Endothelial cell of umbilical vein (primary cell): ENCODE results near the gene CHRNA9. TPM values are rescaled to one million over a fixed set of nuclear protein-coding genes. Genes with fewer than 3 reads are reported as not detected.

Experiments used
- BruUV-seq: library from RNA; stranded (reverse); fragments of 400-500 nt; replicated peaks from 2 replicates; lab custom pipeline; 2021; lab: Mats Ljungman, UMichigan
- CTCF ChIA-PET: fragments of 300-600, 350-600 bp; sonication (Branson Sonifier 250); formaldehyde crosslinking; loops from one replicate; lab custom pipeline; 2021; ENCODE audit warnings: antibody characterized with exemption, inconsistent platforms; lab: Charles Lee
- POLR2A ChIA-PET: fragments of 300-600, 350-600 bp; sonication (Branson Sonifier 250); formaldehyde crosslinking; loops from one replicate; lab custom pipeline; 2021; ENCODE audit warnings: antibody characterized with exemption, inconsistent platforms; lab: Charles Lee
- DNase-seq: peaks from one replicate; pipeline ENCODE4 v3.0.0-alpha.2; 2011; ENCODE audit warnings: low read depth, low spot score
- FAIRE-seq: peaks from 2 replicates; lab custom pipeline; 2011; peaks lifted over from hg19 to GRCh38; lab: Jason Lieb, UNC
- H2AFZ ChIP-seq: 2 replicates; pipeline ENCODE4 v1.6.0; 2012; ENCODE audit warnings: low read depth, low read length, control low read depth, inconsistent platforms
- H3K27ac ChIP-seq: 2 replicates; pipeline ENCODE4 v1.5.1; 2011; ENCODE audit warnings: low read depth, mild to moderate bottlenecking, control low read depth, low read length, moderate library complexity; ENCODE audit not compliant: insufficient read depth
- H3K27me3 ChIP-seq, 2 experiments: 2 replicates each; pipeline versions ENCODE4 v1.6.0 to v1.6.1; 2011; ENCODE audit warnings: low read length in 2 of 2, mixed read lengths in 1 of 2; ENCODE audit not compliant: control insufficient read depth in 2 of 2, insufficient read depth in 2 of 2
- H3K36me3 ChIP-seq, 2 experiments: 2 replicates in 1 of 2; 3 replicates in 1 of 2; pipeline ENCODE4 v1.5.1; 2011; ENCODE audit warnings: low read length in 2 of 2, mild to moderate bottlenecking in 1 of 2, moderate library complexity in 1 of 2; ENCODE audit not compliant: control insufficient read depth in 2 of 2, insufficient read depth in 2 of 2; ENCODE audit errors: extremely low read depth in 1 of 2
- H3K4me1 ChIP-seq: 3 replicates; pipeline ENCODE4 v1.5.1; 2011; ENCODE audit warnings: mild to moderate bottlenecking, low read length; ENCODE audit not compliant: control insufficient read depth, insufficient read depth; ENCODE audit errors: extremely low read depth
- H3K4me2 ChIP-seq: 2 replicates; pipeline ENCODE4 v1.6.1; 2011; ENCODE audit warnings: low read length, control low read depth, mixed read lengths; ENCODE audit not compliant: insufficient read depth
- H3K4me3 ChIP-seq, 3 experiments: fragments of 200-600 bp in 1 of 3; sonication (generic), shearing (Covaris generic) in 1 of 3; replicated peaks in 1 of 3; 2 replicates each; pipeline ENCODE4 v1.5.1; 2011 to 2016; ENCODE audit warnings: control low read depth in 3 of 3, low read length in 3 of 3, mild to moderate bottlenecking in 2 of 3, inconsistent platforms in 1 of 3, low read depth in 1 of 3, moderate library complexity in 1 of 3; ENCODE audit not compliant: insufficient read depth in 1 of 3
- H3K79me2 ChIP-seq: 2 replicates; pipeline ENCODE4 v1.6.0; 2012; ENCODE audit warnings: low read length, inconsistent platforms; ENCODE audit not compliant: control insufficient read depth, insufficient read depth
- H3K9ac ChIP-seq: replicated peaks from 2 replicates; pipeline ENCODE3; 2011; ENCODE audit warnings: low read length, control low read depth; ENCODE audit not compliant: insufficient read depth; ENCODE audit errors: extremely low read depth
- H3K9me1 ChIP-seq: replicated peaks from 3 replicates; pipeline ENCODE4 v1.6.0; 2011; ENCODE audit warnings: mild to moderate bottlenecking, low read length; ENCODE audit not compliant: control insufficient read depth, insufficient read depth; ENCODE audit errors: extremely low read depth
- H3K9me3 ChIP-seq: replicated peaks from 2 replicates; pipeline ENCODE4 v1.5.1; 2012; ENCODE audit warnings: low read length, inconsistent platforms; ENCODE audit not compliant: control insufficient read depth, insufficient read depth
- H4K20me1 ChIP-seq: replicated peaks from 2 replicates; pipeline ENCODE3; 2011; ENCODE audit warnings: mild to moderate bottlenecking, low read length; ENCODE audit not compliant: control insufficient read depth, insufficient read depth; ENCODE audit errors: extremely low read depth
- EZH2 ChIP-seq: IDR thresholded peaks from 2 replicates; pipeline ENCODE4 v1.6.1; 2012; ENCODE audit warnings: borderline replicate concordance, low read depth, mild to moderate bottlenecking, moderate library complexity, low read length, inconsistent platforms; ENCODE audit not compliant: severe bottlenecking
- FOS ChIP-seq: IDR thresholded peaks from 2 replicates; pipeline ENCODE4 v1.6.1; 2011; ENCODE audit warnings: mild to moderate bottlenecking, low read length, moderate library complexity, borderline replicate concordance; ENCODE audit not compliant: insufficient read depth
- JUN ChIP-seq: IDR thresholded peaks from 2 replicates; pipeline ENCODE4 v1.6.1; 2011; ENCODE audit warnings: borderline replicate concordance, low read depth; ENCODE audit not compliant: insufficient read length, insufficient read depth
- MAX ChIP-seq: IDR thresholded peaks from 2 replicates; pipeline ENCODE4 v1.6.1; 2011; ENCODE audit not compliant: insufficient read depth, insufficient read length
- MYC ChIP-seq: IDR thresholded peaks from one replicate; pipeline ENCODE4 v1.6.1; 2011; ENCODE audit warnings: mild to moderate bottlenecking, low read depth, low read length
- POLR2AphosphoS5 ChIP-seq: IDR thresholded peaks from 2 replicates; pipeline ENCODE4 v1.6.1; 2012; ENCODE audit warnings: low read depth, mild to moderate bottlenecking, control low read depth, low read length, moderate library complexity; ENCODE audit not compliant: insufficient read depth
- dilution Hi-C: fragments of 300-500 bp; cut with MboI; formaldehyde crosslinking; loops from one replicate; pipeline ENCODE4 v1.15.0; 2019; ENCODE audit warnings: low sequenced_read_pairs; ENCODE audit not compliant: extremely low pct_ligation_motif_present
- intact Hi-C: fragments of 100-400 bp; cut with micrococcal nuclease; formaldehyde crosslinking; loops from one replicate; pipeline ENCODE4 v1.10.0; 2022
- polyA plus RNA-seq, 4 experiments: library from polyadenylated mRNA; depleted of rRNA in 3 of 4; stranded (reverse) in 3 of 4; unstranded in 1 of 4; fragments of >200 nt; gene quantifications; 2 replicates each; pipeline versions ENCODE4 v1.2.1 to v1.2.3, GENCODE V29; 2011 to 2012; ENCODE audit warnings: missing spikeins in 1 of 4
- total RNA-seq: library from RNA; stranded (reverse); gene quantifications from 2 replicates; pipeline ENCODE4 v1.2.3, GENCODE V29; 2021
- TF ChIP-seq, protein P1 (sequence below), 2 donors: IDR thresholded peaks; 1 replicate in 1 of 2; 2 replicates in 1 of 2; pipeline ENCODE4 v1.5.1; 2011; ENCODE audit warnings: low read length in 2 of 2, mild to moderate bottlenecking in 2 of 2, moderate library complexity in 2 of 2, control low read depth in 1 of 2, inconsistent platforms in 1 of 2, low read depth in 1 of 2; ENCODE audit not compliant: insufficient read depth in 1 of 2; ENCODE audit errors: extremely low read depth in 1 of 2

Gene CHRNA9
- total and polyA plus RNA-seq, 2 donors (not counting 3 experiments of a cell fraction or from before 2014, with no cell fraction given), result not detected

GRCh38 chr4:40300371-40301162, 34.6 kb upstream of the CHRNA9 start:
- FAIRE-seq (no peak), DNase-seq (no peak)
- TF ChIP-seq, protein P1, sequence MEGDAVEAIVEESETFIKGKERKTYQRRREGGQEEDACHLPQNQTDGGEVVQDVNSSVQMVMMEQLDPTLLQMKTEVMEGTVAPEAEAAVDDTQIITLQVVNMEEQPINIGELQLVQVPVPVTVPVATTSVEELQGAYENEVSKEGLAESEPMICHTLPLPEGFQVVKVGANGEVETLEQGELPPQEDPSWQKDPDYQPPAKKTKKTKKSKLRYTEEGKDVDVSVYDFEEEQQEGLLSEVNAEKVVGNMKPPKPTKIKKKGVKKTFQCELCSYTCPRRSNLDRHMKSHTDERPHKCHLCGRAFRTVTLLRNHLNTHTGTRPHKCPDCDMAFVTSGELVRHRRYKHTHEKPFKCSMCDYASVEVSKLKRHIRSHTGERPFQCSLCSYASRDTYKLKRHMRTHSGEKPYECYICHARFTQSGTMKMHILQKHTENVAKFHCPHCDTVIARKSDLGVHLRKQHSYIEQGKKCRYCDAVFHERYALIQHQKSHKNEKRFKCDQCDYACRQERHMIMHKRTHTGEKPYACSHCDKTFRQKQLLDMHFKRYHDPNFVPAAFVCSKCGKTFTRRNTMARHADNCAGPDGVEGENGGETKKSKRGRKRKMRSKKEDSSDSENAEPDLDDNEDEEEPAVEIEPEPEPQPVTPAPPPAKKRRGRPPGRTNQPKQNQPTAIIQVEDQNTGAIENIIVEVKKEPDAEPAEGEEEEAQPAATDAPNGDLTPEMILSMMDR (IDR thresholded peaks at IDR 0.05; ENCODE audit: extremely low read depth in 1 of 2, insufficient read depth in 1 of 2, low read depth in 1 of 2, low read length in 2 of 2), result no peak
- no peak for TF ChIP-seq MAX
- TF ChIP-seq FOS, result no peak
- TF ChIP-seq EZH2, result no peak
- no peak for TF ChIP-seq POLR2AphosphoS5
- TF ChIP-seq MYC, result no peak
- TF ChIP-seq JUN, result no peak
- H3K4me1 ChIP-seq, result no peaks in the 10 kb centered on the region
- ChIA-PET CTCF (interaction anchor here (0.7 to 1.5 kb wide), 3 partner anchors 9 to 499 kb away, joined by 3 to 6 read pairs (median 3); no protein-coding TSS in a partner anchor), POLR2A (no interaction called here)
- H3K79me2 ChIP-seq, result no peaks in the 10 kb centered on the region
- H3K27me3 ChIP-seq, result peaks cover 2% of the 10 kb centered on the region in 2 experiments
- BruUV-seq, result no TSS peak
- H3K9me1 ChIP-seq, result no peaks in the 10 kb centered on the region
- dilution Hi-C loops (no loop called here), intact Hi-C loops (no loop called here)
- H3K9me3 ChIP-seq, result no peaks in the 10 kb centered on the region
- H2AFZ ChIP-seq, result no peak overlapping the region
- no peaks in the 10 kb centered on the region for H3K36me3 ChIP-seq
- H3K9ac ChIP-seq, result no peak overlapping the region
- H3K4me2 ChIP-seq, result no peak overlapping the region
- no peaks in the 10 kb centered on the region for H4K20me1 ChIP-seq
- H3K4me3 ChIP-seq, result no peak overlapping the region
- no peak overlapping the region for H3K27ac ChIP-seq
